Effector memory CD4-positive, alpha-beta T cell (primary cell): Measurements from ENCODE around the gene AURKA.
"Not testable (repeated sequence)": the region's sequence is repeated elsewhere in the genome, so short reads cannot be mapped to it uniquely, and the experiment has no call there.

Experiments
- DNase-seq, 3 donors: peaks; one replicate each; pipeline ENCODE4 v3.0.0-alpha.2; 2020
- H3K27ac ChIP-seq: 2 replicates; pipeline ENCODE4 v1.7.0; 2013; ENCODE audit warnings: mild to moderate bottlenecking, low read length, moderate library complexity; ENCODE audit not compliant: insufficient read depth, poor library complexity, severe bottlenecking
- H3K27me3 ChIP-seq: replicated peaks from 2 replicates; pipeline ENCODE4 v1.7.0; 2013; ENCODE audit warnings: mild to moderate bottlenecking, low read length; ENCODE audit not compliant: insufficient read depth, control insufficient read depth, poor library complexity, severe bottlenecking
- H3K36me3 ChIP-seq: 2 replicates; pipeline ENCODE4 v1.7.0; 2013; ENCODE audit warnings: mild to moderate bottlenecking, low read length, moderate library complexity; ENCODE audit not compliant: control insufficient read depth, insufficient read depth
- H3K4me1 ChIP-seq: 2 replicates; pipeline ENCODE4 v1.7.0; 2013; ENCODE audit warnings: low read length, mild to moderate bottlenecking; ENCODE audit not compliant: control insufficient read depth, insufficient read depth, poor library complexity, severe bottlenecking
- H3K4me3 ChIP-seq: 2 replicates; pipeline ENCODE4 v1.7.0; 2013; ENCODE audit warnings: low read length, low read depth, mild to moderate bottlenecking; ENCODE audit not compliant: insufficient read depth, poor library complexity, severe bottlenecking
- H3K9me3 ChIP-seq: 2 replicates; pipeline ENCODE4 v1.7.0; 2013; ENCODE audit warnings: mild to moderate bottlenecking, low read length, moderate library complexity; ENCODE audit not compliant: control insufficient read depth

Gene AURKA

GRCh38 chr20:56393653-56394052, 1.6 kb upstream of the AURKA start:
- Histone ChIP-seq H3K27me3 (no peaks in the 10 kb centered on the region), H3K36me3 (peaks cover 30% of the 10 kb centered on the region), H3K9me3 (no peaks in the 10 kb centered on the region), H3K4me3 (peak overlapping the region; percentile 83), H3K4me1 (peaks cover 14% of the 10 kb centered on the region), H3K27ac (peak overlapping the region; percentile 86)
- DNase-seq = no peak

GRCh38 chr20:56392881-56393482, 967 bp upstream of the AURKA start:
- Histone ChIP-seq H3K36me3 (peaks cover 23% of the 10 kb centered on the region), H3K9me3 (no peaks in the 10 kb centered on the region), H3K27ac (peak overlapping the region; percentile 86), H3K27me3 (no peaks in the 10 kb centered on the region), H3K4me1 (peaks cover 14% of the 10 kb centered on the region), H3K4me3 (peak overlapping the region; percentile 83)
- DNase-seq = no peak

GRCh38 chr20:56391596-56392131, 351 bp downstream of the AURKA start:
- DNase-seq = no peak
- Histone ChIP-seq H3K27me3 (no peaks in the 10 kb centered on the region), H3K9me3 (no peaks in the 10 kb centered on the region), H3K36me3 (peaks cover 12% of the 10 kb centered on the region), H3K4me3 (peak overlapping the region; percentile 83), H3K27ac (peak overlapping the region; percentile 86), H3K4me1 (peaks cover 14% of the 10 kb centered on the region)

GRCh38 chr20:56391037-56391436, 978 bp downstream of the AURKA start:
- Histone ChIP-seq H3K36me3 (peaks cover 8% of the 10 kb centered on the region), H3K27ac (no peak overlapping the region), H3K4me1 (peaks cover 14% of the 10 kb centered on the region), H3K4me3 (no peak overlapping the region), H3K9me3 (no peaks in the 10 kb centered on the region), H3K27me3 (no peaks in the 10 kb centered on the region)
- no peak for DNase-seq

- H3K4me3 ChIP-seq, H3K27ac ChIP-seq, H3K9me3 ChIP-seq, H3K36me3 ChIP-seq, H3K27me3 ChIP-seq, DNase-seq: not testable (repeated sequence)
- peaks cover 14% of the 10 kb centered on the region for H3K4me1 ChIP-seq
Observed at GRCh38 chr20:56390396-56390795, 1.6 kb downstream of the AURKA start.

- no peak overlapping the region for H3K4me3 ChIP-seq
- no peaks in the 10 kb centered on the region for H3K9me3 ChIP-seq
- DNase-seq = no peak
- no peaks in the 10 kb centered on the region for H3K36me3 ChIP-seq
- no peak overlapping the region for H3K27ac ChIP-seq
- H3K4me1 ChIP-seq = peaks cover 14% of the 10 kb centered on the region
- H3K27me3 ChIP-seq = no peaks in the 10 kb centered on the region
Observed at GRCh38 chr20:56389807-56390206, 2.2 kb downstream of the AURKA start.

- Histone ChIP-seq H3K27me3 (no peaks in the 10 kb centered on the region), H3K27ac (no peak overlapping the region), H3K4me1 (peaks cover 12% of the 10 kb centered on the region), H3K4me3 (no peak overlapping the region), H3K9me3 (no peaks in the 10 kb centered on the region), H3K36me3 (no peaks in the 10 kb centered on the region)
- DNase-seq = no peak
Observed at GRCh38 chr20:56388882-56389281, 3.1 kb downstream of the AURKA start.

GRCh38 chr20:56386219-56386618, 5.8 kb downstream of the AURKA start:
- Histone ChIP-seq H3K36me3 (no peaks in the 10 kb centered on the region), H3K9me3 (no peaks in the 10 kb centered on the region)

GRCh38 chr20:56385130-56385529, 6.9 kb downstream of the AURKA start:
- H3K9me3 ChIP-seq = no peaks in the 10 kb centered on the region
- H3K27ac ChIP-seq = no peak overlapping the region
- no peaks in the 10 kb centered on the region for H3K4me1 ChIP-seq
- no peak overlapping the region for H3K4me3 ChIP-seq
- no peaks in the 10 kb centered on the region for H3K27me3 ChIP-seq
- H3K36me3 ChIP-seq = no peaks in the 10 kb centered on the region
- DNase-seq = no peak

More at GRCh38 chr20:56386219-56386618, 5.8 kb downstream of the AURKA start:
- Histone ChIP-seq H3K4me1 (no peaks in the 10 kb centered on the region), H3K27me3 (no peaks in the 10 kb centered on the region), H3K4me3 (no peak overlapping the region), H3K27ac (no peak overlapping the region)
- DNase-seq = no peak

GRCh38 chr20:56383334-56383733, 8.7 kb downstream of the AURKA start:
- no peak overlapping the region for H3K4me3 ChIP-seq
- no peaks in the 10 kb centered on the region for H3K9me3 ChIP-seq

More at GRCh38 chr20:56383334-56383733, 8.7 kb downstream of the AURKA start:
- no peaks in the 10 kb centered on the region for H3K36me3 ChIP-seq
- no peak overlapping the region for H3K27ac ChIP-seq
- no peaks in the 10 kb centered on the region for H3K4me1 ChIP-seq
- H3K27me3 ChIP-seq = no peaks in the 10 kb centered on the region
- DNase-seq = no peak
